Cortex of kidney (tissue), 1 donor: ENCODE measurements around the gene COX6B2.
"Not testable (repeated sequence)": the region's sequence is repeated elsewhere in the genome, so short reads cannot be mapped to it uniquely, and the experiment has no call there.

ENCODE experiments used
- DNase-seq: peaks from one replicate; lab custom pipeline; 2025; lab: John Stamatoyannopoulos, UW

Gene COX6B2, protein sequence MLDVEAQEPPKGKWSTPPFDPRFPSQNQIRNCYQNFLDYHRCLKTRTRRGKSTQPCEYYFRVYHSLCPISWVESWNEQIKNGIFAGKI

DNA sequence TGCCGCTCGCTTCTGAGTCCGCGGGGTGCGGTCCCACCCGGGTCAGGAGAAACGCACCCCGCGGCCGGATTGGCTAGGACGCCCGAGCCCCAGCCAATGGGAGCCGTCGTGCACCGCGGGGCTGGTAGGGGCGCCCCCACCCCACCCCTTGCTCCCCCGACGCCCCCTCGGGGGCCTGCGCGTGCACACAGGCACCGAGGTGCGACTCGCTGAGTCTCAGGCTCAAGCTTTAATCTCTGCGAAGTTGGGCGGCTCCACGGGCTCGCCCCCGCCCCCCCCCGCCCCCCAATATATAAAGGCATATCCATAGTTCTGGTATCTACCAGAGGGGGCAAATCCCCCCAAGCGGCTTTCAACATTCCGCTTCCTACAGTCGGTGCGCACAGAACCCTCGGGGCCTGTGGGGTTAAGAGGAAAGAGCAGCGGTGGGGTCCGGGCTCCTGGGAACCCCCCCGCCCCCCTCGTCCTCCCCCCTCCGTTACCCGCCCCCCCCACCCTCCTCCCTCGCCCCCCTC is at the start of gene COX6B2:
COX6B2 (minus strand) TSS at position 22 of the 515 bp plus-strand sequence. CDS start 198 bp downstream, outside the sequence.
- DNase-seq, result no peak

DNA sequence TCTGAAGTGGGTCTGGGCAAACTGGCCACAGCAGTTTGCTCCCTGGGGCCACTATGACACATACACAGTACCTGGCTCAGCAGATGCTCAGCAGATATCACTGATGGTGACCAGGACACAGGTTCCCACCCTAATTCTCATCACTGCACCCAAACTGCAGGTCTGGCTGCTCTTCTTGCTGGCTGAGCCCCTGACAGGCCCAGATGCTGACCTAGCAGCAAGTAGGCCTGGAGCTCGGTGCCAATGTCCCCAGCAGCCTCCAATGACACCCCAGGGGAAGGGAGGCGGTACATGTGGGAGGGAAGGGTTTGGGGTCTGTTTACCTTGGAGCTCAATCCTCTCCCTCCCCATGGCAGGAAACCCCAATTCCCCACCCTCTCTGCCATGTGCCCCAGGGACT is 48.0 kb upstream of the COX6B2 start:
- DNase-seq, result no peak

DNA sequence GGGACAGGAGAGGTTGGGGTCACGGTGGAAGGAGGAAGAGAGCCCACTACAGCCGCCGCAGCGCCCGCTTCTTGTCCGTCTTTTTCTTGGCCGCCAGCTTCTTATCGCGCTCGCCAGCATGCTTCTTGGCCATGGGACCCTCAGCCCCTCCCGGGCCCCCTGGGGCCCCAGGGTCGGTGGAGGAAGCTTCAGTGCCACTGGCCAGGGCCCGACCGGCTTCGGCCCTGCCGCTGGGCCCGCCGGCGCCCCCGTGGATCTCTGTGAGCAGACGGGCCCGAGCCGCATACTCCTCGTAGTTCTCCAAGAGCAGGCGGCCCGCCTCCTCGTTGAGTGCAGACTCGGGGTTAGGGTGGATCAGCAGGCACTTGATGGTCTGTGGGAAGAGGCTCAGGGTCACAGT is 46.9 kb upstream of the COX6B2 start:
- DNase-seq, result not testable (repeated sequence)

DNA sequence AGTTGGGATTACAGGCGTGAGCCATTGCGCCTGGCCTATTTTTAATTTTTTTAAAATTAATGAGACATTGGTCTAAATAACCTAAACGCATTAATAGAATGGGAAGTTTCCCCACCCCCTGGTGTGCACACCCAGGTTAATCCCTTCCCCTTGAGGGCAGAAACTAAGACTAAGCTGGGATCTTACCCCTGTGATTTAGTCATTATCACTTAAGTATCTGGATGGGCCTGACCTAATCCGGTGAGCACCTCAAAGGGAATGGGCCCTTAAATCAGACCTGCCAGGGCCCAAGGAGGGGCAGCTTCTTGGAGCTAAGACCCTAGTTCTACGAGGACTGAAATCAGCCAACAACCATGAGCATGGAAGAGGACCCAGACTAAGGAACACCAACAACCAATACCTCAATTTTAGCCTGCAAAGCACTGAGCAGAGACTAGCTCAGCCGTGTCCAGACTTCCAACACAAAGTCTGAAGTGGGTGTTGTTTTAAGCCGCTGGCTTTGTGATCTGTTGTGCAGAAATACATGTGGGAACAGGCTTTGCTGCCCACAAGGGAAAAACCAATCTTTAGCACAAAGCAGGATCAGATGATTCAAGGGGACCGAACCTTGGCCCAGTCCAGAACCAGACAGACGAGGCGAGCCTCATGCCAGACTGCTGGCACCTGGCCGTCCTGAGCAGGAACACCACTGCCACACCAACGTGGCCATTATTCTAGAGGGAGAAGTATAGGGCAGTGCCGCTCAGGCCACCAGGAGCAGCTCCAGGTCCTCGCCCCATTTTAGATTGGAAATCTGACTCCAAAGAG is 46.0 kb upstream of the COX6B2 start:
- no peak for DNase-seq

DNA sequence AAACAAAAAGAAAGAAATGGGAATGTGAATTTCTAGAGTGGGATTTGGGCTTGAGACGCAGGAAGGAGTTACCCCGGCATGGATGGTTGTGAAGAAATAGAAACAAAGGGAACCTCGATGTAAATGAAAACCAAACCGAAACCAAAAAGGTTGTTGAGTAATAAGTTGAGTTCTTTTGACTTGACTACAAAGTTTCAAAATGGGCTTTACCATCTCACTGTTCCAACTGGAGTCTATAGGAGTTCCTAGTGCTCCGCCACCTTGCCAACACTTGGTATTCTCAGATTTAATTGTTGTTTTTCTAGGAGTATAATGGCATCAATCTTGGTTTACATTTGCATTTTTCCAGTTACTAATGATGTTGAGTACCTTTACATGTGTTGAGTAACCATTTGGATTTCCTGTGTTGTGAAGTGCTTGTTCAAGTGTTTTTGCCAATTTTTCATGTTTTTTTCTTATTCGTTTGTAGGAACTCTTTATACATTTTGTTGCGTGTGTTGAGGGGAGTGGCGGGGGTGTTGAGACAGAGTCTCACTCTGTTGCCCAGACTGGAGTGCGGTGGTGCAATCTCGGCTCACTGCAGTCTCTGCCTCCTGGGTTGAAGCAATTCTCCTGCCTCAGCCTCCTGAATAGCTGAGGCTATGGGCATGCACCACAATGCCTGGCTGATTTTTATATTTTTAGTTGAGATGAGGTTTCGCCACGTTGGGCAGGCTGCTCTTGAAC is 43.8 kb upstream of the COX6B2 start:
- DNase-seq, result no peak

DNA sequence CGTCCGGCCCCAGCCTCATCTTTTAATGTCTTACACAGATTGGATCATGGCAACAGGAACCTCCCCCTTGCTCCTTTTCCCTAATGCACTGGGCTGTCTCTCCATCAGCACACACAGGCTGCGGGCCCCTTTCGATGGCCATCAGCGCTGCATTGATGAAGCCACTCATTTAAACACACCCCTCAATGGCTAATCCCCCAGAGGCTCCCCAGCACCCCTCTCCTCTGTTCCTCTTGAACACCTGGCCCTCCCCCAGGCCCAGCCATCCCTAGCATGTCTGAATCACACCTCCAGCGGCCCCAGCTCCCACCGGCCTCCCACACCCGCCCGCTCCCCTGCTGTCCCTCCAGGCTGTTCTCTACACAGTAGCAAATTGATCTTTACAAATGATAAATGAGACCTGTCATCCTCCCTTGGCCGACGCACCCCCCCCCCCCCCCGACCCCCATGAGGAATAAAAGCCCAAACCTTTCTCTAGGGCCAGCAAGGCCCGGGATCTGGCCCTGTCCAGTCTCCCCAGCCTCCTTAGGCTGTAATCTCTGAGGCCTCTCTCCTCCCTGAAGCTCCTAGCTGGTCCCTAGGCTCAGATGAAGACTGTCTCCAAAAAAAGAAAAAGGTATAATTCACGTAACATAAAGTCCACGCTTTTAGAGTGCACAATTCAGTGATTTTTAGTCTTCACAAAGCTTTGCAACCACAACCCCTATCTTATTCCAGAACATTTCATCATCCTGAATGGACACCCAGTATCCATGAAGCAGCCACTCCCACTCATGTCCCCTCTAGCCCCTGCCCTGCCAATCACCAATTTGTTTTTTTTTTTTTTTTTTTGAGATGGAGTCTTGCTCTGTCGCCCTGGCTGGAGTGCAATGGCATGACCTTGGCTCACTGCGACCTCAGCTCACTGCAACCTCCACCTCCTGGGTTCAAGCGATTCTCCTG is 38.6 kb upstream of the COX6B2 start:
- no peak for DNase-seq

DNA sequence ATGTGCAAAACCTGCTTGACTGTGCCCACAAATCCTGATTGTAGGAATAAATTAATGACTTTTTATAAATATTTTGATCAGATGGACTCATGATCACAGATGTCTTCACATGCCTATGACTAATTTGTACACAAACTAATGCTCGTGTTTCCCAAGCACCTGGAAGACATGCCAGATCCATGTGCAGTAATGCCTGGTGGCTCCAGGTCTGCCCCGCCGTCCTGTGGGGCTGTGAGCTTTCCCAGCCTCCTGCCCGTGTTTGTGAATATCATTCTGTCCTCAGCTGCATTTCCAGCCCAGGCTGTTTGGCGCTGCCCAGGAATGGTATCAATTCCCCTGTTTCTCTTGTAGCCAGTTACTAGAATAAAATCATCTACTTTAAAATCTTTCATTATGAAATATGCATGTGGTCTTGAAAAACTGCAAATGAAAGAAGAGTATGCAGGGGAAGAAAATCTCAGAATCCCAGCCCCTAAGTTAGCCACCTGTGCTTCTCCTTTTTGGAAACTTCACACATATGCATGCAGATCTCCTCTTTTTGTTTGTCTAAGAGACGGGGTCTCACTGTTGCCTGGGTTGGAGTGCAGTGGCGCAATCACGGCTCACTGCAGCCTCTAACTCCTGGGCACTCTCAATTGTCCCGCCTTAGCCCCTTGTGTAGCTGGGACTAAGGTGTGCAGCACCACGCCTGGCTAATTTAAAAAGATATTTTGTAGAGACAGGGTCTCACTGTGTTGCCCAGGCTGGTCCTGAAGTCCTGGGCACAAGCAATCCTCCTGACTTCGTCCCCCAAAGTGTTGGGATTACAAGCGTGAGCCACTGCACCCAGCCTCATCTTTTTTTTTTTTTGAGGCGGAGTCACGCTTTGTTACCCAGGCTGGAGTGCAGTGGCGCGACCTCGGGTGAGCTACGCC is 37.4 kb upstream of the COX6B2 start:
- no peak for DNase-seq

DNA sequence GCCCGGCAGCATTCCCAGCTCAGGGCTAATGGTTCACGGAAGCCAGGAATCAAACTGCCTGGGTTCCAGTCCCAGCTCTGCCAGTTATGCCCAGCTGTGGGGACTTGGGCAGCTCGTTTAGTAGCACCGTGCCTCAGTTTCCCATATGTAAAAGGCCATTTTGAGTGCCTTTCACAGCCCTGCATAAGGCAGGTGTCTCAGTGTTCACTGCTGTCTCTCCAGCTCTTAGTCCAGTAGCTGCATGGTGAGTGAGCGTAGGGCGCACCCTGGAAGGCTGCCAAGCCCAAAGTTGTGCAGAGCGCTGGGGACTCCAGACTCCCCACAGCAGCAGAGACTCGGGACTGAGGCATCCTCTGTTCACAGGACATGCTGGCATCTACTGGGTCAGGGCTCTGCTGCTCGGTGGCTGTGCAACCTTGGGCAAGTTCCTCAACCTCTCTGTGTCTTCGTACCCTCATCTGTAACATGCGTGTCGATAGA is 36.7 kb upstream of the COX6B2 start:
- no peak for DNase-seq

DNA sequence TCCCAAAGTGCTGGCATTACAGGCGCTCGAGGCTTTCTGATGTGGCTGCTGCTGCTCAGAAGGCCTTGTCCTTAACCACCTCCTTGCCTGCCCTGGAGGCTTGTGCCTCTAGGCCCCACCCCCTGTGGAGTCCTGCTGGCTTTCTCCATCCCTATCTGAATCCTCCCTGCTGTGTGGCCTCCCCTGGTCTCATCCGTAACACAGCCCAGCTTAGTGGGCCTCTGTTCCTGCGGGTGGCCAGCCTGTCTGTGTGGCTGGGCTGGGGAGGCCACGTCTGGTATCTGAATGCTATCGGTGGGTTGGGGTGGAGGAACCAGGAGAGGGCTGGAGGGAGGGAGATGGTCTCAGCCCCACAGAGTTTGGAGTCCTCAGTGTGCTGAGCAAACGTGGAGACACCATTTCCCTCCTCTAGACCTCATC is 36.0 kb upstream of the COX6B2 start:
- DNase-seq, result no peak

DNA sequence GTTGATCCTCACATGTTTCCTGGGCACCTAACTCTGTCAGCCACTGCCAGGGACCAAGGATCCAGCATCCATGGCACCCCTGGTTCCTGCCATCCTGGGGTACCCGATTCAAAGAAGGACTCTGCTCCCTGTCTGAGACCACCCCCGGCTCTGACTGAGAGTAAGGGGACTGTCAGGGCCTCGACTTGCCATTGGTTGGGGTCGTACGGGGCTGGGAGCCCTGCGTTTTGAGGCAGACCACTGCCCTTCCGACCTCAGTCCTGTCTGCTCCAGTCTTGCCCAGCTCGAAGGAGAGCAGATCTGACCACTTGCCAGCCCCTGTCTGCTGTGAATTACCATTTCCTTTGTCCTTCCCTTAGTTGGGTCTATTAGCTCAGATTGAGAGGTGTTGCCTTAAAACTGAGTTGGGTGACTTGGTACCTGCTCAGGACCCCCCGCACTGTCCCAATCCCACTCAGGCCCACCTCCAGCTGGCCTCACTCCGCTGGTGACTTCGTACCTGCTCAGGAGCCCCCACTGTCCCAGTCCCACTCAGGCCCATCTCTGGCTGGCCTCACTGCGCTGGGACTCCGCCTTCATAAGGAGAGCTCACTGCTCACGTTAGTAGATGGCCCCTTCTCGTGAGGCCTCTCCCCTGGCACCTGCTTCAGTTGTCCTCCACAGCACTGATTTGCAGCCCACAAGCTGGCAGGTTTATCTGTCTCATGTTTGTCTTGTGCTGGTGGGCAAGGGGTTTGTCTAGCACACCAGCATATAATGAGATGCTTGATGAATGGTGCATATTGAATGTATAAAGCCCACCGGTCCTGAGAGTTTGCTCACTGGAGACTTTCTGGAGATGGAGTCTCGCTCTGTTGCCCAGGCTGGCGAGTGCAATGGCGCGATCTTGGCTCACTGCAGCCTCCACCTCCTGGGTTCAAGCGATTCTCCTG is 35.1 kb upstream of the COX6B2 start:
- no peak for DNase-seq

DNA sequence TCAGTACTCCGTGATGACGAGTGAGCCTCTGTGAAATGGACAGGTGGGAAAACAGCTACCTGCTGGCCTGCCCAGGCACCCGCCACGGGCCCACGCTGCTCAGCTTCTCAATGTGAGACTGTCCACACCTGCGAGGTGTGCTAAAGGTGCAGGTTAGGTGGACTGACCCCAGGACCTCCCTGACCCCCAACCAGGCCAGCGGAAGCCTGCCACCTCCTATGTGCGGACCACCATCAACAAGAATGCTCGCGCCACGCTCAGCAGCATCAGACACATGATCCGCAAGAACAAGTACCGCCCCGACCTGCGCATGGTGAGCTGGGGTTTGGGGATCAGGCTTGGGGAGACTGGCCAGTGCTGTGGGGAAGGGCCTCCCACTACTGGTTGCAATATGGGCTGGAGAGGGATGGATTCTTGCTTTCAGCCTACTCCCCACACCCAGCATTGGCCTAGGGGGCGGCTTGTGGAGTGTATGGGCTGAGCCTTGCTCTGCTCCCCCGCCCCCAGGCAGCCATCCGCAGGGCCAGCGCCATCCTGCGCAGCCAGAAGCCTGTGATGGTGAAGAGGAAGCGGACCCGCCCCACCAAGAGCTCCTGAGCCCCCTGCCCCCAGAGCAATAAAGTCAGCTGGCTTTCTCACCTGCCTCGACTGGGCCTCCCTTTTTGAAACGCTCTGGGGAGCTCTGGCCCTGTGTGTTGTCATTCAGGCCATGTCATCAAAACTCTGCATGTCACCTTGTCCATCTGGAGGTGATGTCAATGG is 33.4 kb upstream of the COX6B2 start:
- DNase-seq, result no peak

DNA sequence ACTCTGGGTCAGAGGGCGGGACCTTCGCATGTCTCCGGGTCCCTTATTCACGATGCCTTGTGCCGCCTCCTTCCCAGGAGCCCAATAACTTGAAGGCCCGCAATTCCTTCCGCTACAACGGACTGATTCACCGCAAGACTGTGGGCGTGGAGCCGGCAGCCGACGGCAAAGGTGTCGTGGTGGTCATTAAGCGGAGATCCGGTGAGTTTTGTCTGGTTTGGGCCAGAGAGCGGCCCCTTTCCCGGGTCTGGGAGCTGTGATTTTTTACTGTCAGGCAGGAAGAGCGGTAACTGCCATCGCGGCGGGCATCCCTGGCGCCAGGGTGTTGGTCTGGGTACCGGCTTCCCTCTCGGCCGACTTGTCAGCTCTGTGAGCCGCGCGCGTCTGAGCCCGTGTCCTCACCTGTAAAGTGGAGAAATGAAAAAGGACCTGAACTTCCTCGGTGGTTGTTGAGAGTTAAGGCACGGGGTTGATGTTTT is 32.0 kb upstream of the COX6B2 start:
- DNase-seq, result no peak

DNA sequence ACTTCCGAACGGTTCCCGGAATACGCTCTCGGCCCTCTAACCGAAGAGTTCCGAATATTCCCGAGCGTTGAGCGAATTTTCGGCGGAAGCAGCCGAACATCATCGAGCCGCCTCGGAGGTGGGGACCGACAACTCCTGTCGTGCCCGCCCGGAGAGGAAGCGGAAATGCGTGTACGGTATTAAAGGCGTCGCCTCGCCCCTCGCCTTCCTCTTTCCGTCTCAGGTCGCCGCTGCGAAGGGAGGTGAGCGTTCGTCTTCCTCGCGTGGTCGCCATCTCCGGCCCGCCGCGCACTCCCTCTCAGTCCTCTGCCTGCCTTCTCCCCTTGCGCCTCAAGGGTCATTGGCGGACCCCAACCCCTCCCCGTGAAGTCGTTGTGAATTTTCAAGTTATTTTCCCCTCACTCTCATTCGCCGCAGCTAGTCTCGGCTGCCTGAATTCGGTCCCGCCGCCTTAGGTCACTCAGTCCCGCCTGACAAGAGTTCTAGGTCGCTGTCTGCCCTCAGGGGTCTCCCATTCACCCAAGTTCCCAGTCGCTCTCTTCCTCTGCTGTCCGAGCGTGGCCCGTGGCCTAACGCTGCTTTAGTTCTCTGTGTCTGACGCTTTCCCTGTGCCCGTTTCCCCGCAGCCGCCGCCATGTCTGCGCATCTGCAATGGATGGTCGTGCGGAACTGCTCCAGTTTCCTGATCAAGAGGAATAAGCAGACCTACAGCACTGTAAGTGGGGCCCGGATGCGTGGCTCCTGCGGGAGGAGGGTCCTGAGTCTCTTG is 31.4 kb upstream of the COX6B2 start, which contains the start of gene RPL28:
RPL28 (plus strand) TSS at position 209 of the 769 bp plus-strand sequence; CDS start at position 635, 426 bp downstream.
- DNase-seq, result no peak

DNA sequence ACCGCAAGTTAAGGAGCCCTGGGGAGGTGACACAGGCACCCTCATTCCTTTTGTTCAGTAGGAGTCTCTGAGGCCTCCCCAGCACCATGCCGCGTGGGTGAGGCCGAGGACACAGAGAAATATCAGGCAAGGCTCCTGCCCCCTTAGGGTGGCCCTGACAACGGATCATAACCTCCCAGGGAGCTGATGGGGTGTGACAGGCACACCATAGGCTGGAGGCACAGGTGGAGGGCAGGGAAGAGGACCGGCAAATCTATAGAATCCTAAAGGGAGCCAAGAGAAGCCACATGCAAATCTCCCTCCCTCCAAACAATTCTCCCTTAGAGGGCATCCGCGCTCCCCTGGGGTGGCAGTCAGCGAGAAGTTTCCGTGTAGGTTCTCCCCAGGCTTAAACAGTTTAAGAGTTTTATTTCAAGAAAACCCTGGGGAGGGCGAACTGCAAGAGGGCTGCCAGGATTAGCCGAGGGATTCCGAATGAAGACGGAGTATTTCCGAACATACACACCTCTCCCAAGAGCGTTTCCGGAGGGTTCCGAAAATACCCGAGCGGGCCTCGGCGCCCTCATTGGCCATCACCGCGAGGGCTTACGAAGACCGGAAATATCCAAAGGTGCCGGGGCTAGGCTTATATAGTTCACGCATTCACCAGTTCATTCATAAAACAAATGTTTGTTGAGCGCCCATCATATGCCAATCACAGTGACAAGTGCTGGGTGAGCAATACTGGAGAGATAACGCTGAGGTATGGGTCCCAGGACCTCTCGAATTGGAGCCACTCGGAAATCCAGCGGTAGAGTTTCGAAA is 30.6 kb upstream of the COX6B2 start:
- DNase-seq, result no peak

DNA sequence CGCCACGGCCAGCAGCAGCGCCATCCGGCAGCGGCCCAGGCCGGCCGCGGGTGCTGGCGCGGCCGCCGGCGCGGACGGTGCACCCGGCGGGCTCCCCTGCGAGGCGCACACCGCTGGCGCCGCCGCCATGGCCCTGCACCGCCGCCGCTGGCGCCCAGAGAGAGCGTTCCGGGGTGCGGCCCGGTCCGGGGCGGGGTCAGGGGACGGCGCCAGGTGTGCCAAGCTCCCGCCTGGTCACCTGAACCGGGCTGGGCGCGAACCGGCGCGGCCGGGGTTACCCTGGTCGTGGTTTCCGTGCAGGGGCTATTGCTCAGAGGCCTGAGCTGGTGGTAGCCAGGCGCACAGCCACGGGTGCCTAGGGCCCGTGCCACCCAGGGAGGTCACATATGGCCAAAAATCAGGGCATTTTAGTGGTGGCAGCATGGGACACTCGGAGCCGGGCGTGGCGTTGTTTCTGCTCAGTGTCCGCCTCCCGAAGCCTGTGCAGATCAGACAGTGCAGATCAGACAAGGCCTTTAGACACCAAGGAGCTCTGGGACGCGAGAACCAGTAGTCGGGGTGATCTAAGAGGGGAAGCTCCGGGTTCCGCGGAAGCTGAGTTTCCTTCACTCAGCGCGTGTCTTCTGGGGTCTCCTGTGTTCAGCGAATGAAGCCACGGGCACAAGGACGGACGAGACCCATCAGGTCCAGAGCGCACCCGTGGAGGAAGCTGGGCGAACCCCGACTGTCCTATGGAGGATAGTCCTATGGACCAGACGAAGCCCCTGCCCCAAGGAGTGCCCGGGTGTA is 29.8 kb upstream of the COX6B2 start, which contains the start of gene TMEM238:
TMEM238 (minus strand) TSS at position 162 of the 789 bp plus-strand sequence; CDS start at position 129, 33 bp downstream.
- no peak for DNase-seq
